Left lobe of liver (tissue), 2 donors: ENCODE data around the gene NSD2. TPM values are rescaled to one million over a fixed set of nuclear protein-coding genes. Genes with fewer than 3 reads are reported as not detected.
A peak's percentile ranks its signal among the peaks of the same experiment; 100 is the strongest.

Source experiments
- ATAC-seq: fragments of 200-7000 bp; cut with Tn5 transposase; one replicate; pipeline ENCODE4 v1.9.1; 2020; ENCODE audit warnings: mild to moderate bottlenecking, moderate library complexity
- DNase-seq: peaks from one replicate; pipeline ENCODE4 v3.0.0-alpha.2; 2020; ENCODE audit warnings: low spot score
- total RNA-seq: library from RNA; stranded (reverse); gene quantifications from one replicate; pipeline ENCODE4 v1.2.1, GENCODE V29; 2021
- donor health status: DM: no; HTN: no; CAD: no; lungs with moderate emphysema.
- donor health status: DM: no; HTN: yes; CAD: no.

The NSD2 gene
- total RNA-seq, 1 donor from 2014 or later = 13.5 TPM

DNA sequence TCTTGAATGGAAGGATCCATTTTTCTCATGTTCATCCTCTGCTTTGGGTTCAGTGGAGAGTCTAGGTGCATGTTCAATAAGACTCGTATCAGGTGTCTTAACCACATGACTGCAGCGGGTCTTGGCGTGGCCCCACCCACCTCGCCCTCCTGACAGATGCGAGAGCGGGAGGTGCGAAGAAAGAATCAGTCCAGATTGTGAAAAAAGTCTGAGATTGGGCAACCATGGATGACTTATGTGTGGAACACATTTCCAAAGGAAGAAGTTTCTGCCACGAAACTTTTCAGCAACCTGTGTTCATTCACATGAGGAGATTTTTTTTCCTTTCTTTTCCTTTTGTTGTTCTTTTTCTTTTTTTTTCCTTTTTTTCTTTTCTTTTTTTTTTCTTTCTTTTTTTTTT is 66.8 kb downstream of the NSD2 start:
- DNase-seq = no peak
- ATAC-seq = no peak

DNA sequence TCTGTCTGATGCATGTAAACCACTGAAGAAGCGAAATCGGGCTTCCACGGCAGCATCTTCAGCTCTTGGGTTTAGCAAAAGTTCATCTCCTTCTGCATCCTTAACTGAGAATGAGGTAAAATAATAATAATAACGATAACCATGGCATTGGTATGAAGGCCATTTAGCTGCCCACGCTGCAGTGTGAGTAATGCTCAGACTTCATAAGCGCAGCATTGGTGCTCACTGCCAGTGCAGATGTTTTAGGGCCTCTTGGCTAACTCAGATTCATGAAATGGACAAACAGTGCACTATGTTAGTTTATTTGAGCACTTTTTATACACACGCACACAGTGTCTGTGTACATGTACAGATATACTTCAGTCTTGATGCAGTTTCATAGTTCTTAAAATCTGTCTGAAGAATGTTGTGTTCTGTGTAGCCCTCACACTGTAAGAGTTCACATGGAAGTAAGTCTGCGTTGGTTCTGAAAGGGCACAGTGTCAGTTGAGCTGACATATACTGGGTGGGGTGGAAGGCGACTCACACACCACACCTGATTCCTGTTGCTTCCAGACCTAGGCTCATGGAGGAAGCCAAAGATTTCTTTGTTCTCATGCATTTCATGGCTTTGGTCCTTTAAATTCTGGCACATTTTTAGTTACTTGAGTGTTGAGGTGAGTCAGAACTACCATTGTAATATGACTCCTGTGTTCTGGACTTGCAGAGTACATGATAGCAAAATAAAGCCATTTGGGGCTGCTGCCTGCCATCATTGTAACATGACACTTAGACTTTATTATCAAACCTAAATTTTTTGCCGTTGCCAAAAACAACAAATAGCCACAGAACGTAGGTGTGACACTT is 68.7 kb downstream of the NSD2 start:
- no peak for DNase-seq
- no peak for ATAC-seq

DNA sequence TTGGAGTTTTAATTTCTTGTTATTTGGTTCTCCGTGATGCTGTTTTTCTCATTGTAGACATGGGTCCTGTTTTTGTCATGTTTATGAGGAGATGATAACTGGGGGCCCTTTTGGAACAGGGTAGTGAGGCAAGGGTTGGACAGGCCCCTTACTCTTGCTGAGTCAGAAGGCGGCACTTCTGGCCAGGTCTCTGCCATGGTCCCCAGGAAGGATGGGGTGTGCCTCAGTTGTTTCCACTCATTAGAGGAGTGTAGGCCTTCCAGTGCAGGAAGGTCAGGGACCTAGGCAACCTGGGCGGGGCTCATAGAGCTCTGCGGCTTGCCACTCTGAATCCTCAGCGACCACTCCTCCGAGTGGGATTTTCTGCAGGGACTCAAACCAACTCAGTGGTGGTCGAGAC is 69.4 kb downstream of the NSD2 start:
- ATAC-seq (no peak), DNase-seq (no peak)

DNA sequence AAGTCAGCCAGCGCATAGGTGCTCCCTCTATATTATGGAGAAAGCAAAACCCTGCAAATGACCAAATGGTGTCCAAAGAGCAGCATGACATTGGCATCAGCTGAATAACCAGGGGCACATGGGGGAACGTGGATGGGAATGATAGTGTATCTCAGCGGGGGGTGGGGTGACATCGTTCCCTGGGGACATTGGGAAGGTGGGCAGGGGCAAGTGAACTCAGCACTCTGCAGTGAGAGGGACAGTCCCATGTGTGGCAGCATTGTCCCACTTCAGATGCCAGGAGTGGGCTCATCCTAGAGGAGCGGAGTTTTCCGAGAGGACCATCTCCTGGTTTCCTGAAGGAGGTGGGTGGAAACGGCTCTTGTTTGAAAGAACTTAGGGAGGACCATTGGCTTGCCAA is 72.7 kb downstream of the NSD2 start:
- ATAC-seq = no peak
- DNase-seq = no peak

DNA sequence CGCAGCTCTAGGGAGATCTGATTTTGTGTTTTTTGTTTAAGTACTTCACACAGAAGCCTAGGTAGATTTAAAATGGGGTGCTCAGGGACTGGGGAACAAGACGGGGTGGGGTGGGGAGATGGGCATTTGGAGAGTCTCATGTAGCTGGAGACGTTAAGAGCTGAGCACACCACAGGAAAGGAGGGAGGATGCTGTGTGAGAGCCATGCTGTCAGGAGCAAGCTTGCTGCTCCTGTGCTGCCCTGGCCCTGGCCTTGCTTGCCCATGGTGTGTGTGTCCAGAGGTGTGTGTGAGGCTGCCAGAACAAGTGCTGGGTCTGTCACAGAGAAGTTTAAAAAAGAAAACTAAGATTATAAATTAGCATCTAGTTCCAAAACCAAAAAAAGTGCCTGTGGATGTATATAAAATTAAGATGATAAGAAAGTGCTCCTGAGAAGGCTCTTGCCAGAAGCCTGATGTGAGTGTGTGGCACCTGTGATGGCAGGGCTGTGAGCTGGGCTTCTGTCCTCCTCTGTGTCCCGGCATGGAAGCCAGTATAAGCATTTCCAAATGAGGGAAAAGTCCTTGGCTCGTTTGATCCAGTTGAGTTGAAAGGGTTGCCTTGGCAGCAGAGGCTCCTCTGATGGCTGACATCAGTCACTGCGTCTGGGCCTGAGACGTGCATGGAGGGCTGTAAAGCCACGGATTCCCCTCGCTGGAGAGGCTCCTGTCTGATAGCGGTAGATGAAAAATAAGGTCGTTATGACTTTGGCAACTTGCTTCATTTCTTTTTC is 74.1 kb downstream of the NSD2 start:
- ATAC-seq (no peak), DNase-seq (no peak)

DNA sequence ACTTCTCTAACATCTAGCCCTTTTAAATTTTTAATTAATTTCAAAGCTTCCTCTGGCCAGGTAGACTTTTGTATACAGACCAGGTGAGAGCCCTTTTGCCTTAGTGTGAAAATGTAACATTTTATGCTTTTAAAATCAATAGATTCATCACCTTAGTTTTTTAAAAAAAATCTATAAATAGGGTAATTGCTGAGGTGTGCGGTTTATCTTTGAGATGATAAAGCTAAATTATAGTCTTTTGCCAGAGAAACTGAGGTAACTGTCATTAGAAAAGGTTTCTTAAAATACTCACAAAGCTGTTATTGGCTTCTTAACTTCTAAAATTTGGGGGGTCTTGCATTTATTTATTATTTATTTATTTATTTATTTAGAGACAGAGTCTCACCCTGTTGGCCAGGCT is 74.7 kb downstream of the NSD2 start:
- ATAC-seq (no peak), DNase-seq (no peak)

DNA sequence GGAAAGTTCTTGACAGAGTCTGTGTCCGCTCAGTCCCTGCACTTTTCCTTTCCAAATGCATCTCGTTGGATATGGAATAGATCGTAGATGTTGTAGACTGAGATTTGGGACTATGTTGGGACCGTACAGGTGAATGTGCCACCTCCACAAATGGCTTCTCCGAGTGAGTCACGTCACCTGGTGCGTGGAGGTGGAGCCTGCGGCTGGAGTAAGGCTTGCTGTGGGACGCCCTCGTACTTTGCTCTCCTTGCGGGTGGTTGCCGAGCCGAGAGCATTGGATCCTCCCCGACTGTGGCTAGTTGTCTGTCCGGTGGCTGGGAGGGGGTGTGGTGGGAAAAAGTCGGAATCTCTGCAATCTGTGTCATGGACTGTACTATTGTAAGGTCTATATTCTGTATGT is 77.0 kb downstream of the NSD2 start:
- DNase-seq (no peak), ATAC-seq (no peak)

DNA sequence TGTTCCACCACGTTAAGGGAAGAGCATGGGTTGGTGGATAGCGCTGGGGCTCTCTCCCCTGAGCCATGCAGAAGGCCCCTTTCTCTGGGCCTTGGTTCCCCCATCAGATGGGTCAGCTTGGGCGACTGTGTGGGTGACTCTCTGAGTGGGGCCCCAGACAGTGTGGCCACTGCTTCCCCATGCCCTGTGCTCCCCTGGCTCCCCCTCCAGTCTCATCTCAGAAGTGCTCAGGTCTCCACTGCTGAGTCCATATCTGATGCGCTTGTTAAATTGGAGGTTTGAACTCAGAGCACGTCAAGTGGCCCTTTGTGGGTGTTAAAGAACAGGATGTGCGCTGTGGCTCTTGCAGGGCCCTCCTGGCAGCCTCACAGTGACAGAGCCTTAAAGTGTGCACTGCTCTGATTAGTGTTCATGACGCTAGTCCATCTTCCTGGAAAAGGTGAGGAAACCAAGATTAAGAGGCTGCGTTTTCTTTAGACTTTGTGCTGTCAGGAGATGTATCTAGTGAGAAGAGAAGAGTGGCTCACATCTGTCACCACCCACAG is 77.8 kb downstream of the NSD2 start:
- no peak for ATAC-seq
- no peak for DNase-seq

DNA sequence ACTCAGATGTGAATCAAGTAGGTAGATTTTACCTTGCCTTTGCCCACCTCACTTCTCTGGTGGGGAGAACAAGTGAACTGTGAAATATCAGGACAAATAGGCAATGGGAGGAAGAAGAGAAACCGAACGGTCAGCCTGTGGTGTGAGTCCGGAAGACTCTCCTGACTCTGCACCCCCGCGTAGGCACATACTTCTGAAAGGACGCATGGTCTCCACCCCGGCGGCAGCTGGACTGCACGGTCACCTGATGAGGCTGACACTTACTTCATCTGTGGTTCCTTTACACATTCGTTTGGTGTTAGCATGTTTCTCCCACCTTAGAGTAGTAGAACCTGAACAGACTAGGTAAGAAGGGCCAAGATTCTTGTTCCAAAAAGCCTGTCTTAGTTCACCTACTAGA is 79.2 kb downstream of the NSD2 start:
- ATAC-seq (no peak), DNase-seq (no peak)

DNA sequence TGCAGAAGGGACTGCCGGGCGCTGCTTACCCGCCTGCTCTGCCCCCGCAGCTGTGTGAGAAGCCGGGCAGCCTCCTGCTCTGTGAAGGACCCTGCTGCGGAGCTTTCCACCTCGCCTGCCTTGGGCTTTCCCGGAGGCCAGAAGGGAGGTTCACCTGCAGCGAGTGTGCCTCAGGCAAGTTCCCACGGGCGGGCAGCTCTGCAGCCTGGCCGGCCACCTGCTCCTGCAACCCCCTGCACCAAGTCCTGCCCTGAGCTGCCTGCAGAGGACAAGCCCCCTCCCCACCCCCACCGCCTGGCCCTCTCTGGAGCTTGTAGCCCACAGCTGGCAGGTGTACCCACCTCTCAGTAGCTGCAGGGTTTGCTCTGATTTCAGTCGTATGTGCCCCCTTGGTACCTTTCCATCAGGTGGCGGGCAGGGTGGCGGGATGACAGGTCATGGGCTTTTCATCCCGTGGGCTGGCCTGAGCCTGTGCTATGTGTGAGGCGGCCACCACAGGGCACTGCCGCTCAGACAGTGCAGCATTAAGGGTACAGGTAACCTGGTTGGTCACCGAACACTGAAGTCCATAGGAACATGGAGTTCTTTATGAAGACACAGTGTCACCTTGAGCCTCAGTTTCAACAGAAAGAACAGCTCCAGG is 81.0 kb downstream of the NSD2 start:
- ATAC-seq (no peak), DNase-seq (no peak)

DNA sequence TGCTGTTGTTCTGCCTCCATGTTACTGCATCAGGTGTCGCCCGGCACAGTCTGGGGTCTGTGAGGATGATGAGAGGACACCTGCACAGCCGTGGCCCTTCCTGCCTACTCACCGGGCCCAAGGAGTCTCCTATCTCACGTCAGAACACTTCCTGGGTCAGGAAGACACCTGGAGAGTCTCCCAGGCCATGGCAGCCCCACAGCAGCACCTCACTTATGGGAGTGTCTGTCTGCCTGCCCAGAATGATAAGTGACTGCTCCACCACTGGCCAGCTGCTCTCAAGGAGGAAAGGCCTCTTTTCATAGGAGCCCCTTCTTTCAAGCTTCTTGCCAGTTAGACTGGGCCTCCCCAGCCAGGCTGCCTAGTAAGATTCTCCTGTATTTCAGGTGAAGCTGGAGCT is 81.5 kb downstream of the NSD2 start:
- DNase-seq (no peak), ATAC-seq (no peak)

DNA sequence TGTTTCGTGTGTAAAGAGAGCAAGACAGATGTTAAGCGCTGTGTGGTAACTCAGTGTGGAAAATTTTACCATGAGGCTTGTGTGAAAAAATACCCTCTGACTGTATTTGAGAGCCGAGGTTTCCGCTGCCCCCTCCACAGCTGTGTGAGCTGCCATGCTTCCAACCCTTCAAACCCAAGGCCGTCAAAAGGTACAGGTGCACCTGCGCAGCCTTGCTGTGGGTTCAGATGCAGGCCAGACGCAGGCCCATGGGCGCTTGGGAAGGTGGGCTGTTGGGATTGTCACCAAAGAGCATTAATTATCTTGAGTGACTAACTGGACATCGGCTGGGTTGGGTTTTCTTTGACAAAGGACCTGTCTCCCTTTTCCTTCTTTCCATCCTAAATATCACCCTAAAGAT is 82.1 kb downstream of the NSD2 start:
- ATAC-seq (no peak), DNase-seq (no peak)

DNA sequence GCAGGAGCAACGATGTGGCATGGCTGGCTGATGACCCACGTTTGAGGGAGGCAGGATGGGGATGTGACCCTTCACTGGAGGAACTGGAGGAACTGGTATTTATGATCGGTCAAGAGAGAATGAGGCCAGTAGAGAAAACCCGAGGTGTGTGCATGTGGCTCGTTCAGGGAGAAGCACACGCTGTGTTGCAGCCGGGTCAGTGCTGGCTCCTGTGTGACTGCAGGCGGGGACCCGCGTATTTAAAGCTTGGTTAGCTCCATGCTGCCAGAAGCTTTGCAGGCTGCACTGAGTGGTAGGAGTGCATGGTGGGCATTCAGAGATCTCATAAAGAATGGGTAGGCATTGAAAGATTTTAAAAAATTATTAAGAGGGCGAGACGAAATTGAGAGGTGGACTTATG is 85.4 kb downstream of the NSD2 start:
- DNase-seq = no peak
- no peak for ATAC-seq

DNA sequence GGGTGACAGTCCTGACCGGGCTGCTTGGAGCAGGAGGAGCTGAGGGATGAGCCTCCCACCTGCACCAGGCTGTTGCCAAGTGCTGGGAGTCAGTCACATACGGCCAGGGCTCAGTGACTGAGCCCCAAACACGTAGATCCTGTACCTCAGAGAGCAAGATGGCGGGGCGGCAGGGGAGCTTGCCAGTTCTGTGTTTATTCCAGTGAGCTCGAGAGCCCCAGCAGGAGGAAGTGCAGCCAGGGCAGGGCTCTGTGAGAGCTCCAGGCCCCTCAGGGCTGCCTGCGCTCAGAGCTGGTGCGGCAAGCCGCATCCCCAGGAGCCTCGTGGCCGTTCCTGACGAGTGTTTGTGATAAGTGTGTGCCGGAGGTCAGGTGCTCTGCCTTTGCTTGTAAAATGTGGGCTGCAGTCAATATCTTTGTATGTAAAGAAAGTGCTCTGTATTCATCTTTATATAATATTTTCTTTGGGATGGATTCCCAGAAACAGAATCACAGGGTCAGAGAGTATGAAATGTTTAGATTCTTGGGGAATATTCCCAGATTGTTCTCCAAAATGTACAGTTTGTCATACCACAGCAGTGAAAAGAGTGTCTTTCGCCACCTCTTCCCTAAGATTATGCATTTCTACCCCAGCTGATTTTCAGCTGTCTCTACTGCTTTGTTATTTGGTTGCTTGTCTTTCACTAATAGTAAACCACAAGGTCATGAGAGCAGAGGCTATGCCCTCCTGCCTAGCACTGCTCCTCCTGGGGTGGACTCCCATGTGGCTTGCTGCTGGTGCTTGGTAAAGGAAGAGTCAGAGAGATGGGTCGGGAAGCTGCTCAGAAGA is 87.3 kb downstream of the NSD2 start:
- ATAC-seq (no peak), DNase-seq (no peak)

DNA sequence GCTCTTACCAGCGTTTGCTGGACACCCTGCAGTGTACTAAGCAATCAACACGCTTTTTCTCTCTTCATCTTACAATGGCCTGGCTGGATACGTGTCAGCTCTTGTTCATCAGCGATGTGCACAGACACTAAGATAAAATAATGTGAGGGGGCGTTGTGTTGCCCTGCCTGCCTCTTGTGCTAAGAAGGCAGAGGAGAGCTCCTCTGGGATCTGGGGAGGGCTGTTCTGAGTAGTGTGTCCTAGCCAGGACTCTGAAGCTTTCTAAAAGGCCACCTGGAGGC is 87.9 kb downstream of the NSD2 start:
- no peak for DNase-seq
- no peak for ATAC-seq

DNA sequence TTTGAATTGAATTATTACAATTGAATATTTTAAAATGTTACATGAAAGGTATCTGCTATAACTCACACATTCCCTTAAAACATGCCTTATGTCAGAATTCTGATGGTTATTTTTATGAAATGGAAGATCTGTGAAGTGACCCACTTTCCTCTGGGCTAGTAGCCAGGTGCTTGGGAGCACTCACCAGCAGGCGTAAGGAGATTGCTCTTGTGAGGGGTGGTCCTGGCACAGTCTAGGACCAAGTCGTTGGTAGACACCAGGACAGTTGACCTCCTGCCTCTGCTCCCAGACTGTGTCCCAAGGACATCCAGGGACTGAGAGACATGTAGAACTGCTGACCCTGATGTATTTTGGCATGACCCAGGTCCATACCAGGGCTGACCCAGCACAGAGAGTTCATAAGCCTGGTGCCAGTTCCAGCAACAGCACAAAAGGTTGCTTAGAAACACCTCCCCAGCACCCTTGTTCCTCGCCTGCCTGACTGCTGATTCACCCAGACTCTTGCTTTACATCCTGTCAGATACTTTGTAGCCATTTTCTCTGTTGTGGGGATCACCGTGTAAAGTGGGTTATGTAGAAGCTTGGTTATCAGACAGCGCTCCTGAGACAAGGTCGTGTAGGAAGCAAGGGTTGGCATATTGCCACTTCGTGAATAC is 89.1 kb downstream of the NSD2 start:
- ATAC-seq (peak; percentile 54), DNase-seq (no peak)

DNA sequence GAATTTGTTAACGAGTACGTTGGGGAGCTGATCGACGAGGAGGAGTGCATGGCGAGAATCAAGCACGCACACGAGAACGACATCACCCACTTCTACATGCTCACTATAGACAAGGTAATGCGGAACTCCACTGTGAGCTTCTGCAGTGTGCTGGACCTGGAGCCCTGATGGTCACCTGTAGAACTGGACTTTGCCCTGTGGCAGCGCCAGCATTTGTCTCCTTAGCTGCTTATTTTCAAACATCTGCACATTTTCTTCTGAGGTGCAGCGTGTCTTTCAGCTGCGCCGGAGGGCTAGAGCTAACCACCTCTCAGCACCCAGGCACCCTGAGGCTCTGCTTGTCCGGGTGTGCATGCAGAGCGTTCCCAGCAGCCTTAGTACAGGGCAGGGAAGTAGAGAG is 89.8 kb downstream of the NSD2 start:
- ATAC-seq (peak; percentile 30), DNase-seq (no peak)

DNA sequence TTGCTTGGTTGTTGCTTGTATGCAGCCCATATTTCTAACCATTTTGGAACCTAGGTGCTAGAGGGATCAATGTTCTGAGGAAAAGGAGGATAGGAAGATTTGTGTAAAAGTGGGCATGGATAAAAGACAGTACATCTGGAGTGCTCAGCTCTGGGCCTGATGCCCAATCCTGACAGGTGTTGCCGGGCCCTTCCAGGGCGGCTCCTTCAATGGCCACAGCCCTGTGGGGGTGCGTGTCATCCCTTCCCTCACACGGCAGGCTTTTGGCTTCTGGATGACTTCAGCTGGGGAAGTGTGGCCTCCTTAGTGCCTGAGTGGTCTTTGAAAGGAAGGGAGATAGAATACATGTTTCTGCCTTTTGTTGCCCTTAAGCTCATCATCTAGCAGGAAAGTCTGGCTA is 90.4 kb downstream of the NSD2 start:
- no peak for ATAC-seq
- DNase-seq = no peak

DNA sequence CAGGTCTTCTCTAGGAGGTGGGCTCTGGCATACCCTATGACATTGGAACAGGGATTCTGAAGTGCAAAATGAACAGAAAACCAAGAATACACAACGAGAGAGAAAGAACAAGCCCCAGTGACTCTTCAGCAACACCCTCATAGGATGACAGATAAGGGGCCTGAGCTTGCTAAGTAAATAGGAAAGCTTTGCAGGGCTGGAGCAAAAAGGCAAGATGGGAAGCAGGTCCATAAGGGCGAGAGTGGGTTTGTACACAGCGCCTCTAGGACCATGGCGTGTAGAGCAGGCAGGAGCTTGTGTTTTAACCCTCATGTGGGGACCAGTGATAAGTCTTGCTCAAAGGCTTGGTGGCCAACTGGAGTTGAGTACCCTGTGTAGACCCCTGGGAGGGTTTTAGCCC is 91.8 kb downstream of the NSD2 start:
- ATAC-seq = no peak
- DNase-seq = no peak

DNA sequence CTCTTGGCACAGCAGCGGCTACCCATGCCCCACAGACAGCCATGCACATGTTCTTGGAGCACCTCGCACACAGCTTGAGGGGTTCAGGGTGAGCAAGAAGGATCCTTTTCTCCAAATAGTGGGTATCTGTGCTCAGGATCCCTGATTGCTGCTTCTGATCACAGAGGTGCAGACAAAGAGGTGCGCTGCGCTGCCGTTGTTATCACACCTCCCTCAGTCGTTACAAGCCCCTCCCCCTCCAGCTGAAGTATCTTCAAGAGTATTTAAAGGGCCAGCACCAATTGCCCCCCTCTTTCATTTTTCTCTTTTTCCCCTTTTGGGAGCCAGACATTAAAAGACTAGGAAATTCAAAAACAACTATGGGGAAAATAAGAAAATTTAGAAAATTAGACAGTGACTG is 93.2 kb downstream of the NSD2 start:
- DNase-seq (no peak), ATAC-seq (no peak)

DNA sequence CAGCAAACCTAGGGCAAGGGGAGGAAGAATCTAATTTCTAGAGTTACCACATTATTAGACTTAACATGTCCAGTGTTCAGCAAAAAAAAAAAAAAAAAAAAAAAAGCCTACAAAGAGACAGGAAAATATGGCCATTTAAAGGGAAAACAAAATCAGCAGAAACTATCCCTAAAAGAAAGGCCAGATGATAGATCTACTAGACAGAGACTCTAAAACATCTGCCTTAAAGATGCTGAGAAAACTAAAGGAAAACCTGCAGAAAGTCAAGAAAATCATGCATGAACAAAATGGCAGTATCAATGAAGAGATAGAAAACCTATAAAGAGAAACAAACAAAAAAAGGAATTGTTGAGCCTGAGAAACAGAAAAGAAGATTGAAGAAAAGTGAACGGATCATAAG is 93.8 kb downstream of the NSD2 start:
- ATAC-seq = no peak
- no peak for DNase-seq
